BLaER1 treated with 17β-estradiol and CSF1 and Interleukin-3, amounts not matched to agents 10 nM and 100 nM (cell line): ENCODE results near the gene UROS.

Experiments used
- H3K27ac ChIP-seq, 11 experiments: shearing (Covaris generic); formaldehyde crosslinking; 2 replicates each; pipeline ENCODE4 v1.8.1; 2022
- H3K27me3 ChIP-seq, 11 experiments: shearing (Covaris generic); formaldehyde crosslinking; 2 replicates each; pipeline ENCODE4 v1.8.1; 2022
- H3K36me3 ChIP-seq, 11 experiments: shearing (Covaris generic); formaldehyde crosslinking; 2 replicates each; pipeline ENCODE4 v1.8.1; 2022
- H3K4me1 ChIP-seq, 10 experiments: shearing (Covaris generic); formaldehyde crosslinking; 2 replicates each; pipeline ENCODE4 v1.8.1; 2022
- H3K4me2 ChIP-seq, 11 experiments: shearing (Covaris generic); formaldehyde crosslinking; 2 replicates each; pipeline ENCODE4 v1.8.1; 2022
- H3K4me3 ChIP-seq, 10 experiments: shearing (Covaris generic); formaldehyde crosslinking; 2 replicates each; pipeline ENCODE4 v1.8.1; 2022
- H3K9ac ChIP-seq, 11 experiments: shearing (Covaris generic); formaldehyde crosslinking; 2 replicates each; pipeline ENCODE4 v1.8.1; 2022
- H3K9me3 ChIP-seq, 11 experiments: shearing (Covaris generic); formaldehyde crosslinking; replicated peaks in 1 of 11; 2 replicates each; pipeline ENCODE4 v1.8.1; 2022
- H4K20me1 ChIP-seq, 11 experiments: shearing (Covaris generic); formaldehyde crosslinking; 2 replicates each; pipeline ENCODE4 v1.8.1; 2022
- Cebpa-rat ChIP-seq, 11 experiments: shearing (Covaris generic); IDR thresholded peaks; 2 replicates each; pipeline ENCODE4 v1.8.1; 2022

The UROS gene

DNA sequence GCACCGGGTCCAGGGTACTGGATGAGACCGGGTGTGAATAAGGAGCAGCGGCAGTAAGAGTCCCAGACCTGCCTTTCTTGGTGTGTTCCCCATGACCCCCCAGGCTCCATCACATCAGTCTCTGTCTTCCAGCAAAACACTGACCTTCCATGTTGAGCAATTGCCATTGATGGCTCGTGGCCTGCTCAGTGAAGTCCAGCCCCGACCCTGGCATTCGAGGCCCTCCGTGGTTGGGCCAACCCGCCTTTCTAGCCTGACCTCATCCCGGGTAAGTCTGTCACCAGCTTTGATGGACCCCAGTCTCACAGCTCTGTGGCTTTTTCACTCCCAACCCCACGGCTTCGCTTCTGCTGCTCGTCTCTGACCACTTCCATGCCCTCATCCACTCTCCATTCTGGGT is 53.9 kb downstream of the UROS start:
- TF ChIP-seq Cebpa-rat (IDR thresholded peaks at IDR 0.05) = no peak
- Histone ChIP-seq H3K4me2 (no peak overlapping the region), H3K36me3 (peaks cover 26 to 50% (median 43%) of the 10 kb centered on the region in 11 experiments), H3K9ac (no peak overlapping the region), H3K4me1 (no peaks in the 10 kb centered on the region), H3K9me3 (no peaks in the 10 kb centered on the region), H3K4me3 (no peak overlapping the region), H4K20me1 (no peaks in the 10 kb centered on the region; a peak in 1 of 22 replicates), H3K27me3 (no peaks in the 10 kb centered on the region), H3K27ac (no peak overlapping the region)

DNA sequence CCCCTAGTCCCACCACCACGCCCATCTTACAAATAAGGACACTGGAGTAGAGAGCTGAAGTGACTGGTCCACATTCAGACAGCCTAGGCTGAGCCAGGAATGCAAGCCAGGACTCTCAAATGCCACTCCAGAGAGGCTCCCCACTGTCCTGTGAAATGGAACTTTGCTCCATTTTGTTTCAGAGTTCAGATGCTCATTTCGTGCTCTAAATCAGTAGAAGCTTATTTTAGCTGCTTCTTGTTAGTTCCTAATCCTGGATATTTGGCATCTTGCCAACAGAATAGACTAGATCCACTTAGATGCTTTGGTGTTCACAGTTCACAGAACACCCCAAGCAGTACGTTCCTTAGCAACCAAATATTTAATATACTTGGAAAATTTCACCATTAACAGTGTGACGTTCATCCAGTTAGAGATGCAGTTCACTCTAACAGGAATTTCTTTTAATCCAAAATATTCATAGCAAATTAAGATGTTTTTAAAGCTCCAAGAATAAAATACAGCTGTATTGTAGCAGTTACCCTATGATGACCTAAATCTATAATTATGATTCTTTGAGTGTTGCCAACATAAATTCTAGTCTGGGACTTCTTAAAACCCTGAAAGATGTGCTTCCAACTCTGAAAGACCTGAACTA is 54.7 kb downstream of the UROS start:
- H4K20me1 ChIP-seq = no peaks in the 10 kb centered on the region; a peak in 1 of 22 replicates
- H3K4me2 ChIP-seq = no peak overlapping the region
- H3K27me3 ChIP-seq = no peaks in the 10 kb centered on the region
- no peak for TF ChIP-seq Cebpa-rat (IDR thresholded peaks at IDR 0.05)
- H3K9ac ChIP-seq = no peak overlapping the region
- H3K4me3 ChIP-seq = no peak overlapping the region
- no peaks in the 10 kb centered on the region for H3K9me3 ChIP-seq
- no peaks in the 10 kb centered on the region for H3K4me1 ChIP-seq
- H3K27ac ChIP-seq = no peak overlapping the region
- peaks cover 35 to 59% (median 51%) of the 10 kb centered on the region in 11 experiments for H3K36me3 ChIP-seq

DNA sequence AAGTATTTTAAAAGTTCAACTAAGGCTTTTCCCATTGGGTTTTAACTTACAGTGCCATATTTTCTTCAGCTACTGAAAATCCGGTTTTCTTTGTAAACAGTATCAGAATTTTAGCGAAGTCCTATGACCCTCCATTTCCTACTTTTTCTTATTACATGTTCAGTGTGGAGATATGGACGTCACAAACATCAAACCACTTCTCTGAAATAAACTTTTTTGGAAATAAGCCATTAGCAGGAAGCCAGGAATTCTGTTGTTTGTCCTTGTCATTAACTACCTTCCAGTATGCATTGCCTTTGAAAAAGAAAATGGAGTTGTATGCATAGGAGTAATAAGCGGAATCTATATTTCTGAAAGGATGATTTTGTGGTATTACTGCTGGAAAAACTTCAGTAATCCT is 56.5 kb downstream of the UROS start:
- Histone ChIP-seq H3K4me2 (no peak overlapping the region), H4K20me1 (no peaks in the 10 kb centered on the region; a peak in 2 of 22 replicates), H3K36me3 (peaks cover 53 to 77% (median 69%) of the 10 kb centered on the region in 11 experiments), H3K4me3 (no peak overlapping the region), H3K27ac (no peak overlapping the region), H3K27me3 (no peaks in the 10 kb centered on the region), H3K9ac (no peak overlapping the region), H3K9me3 (no peaks in the 10 kb centered on the region), H3K4me1 (no peaks in the 10 kb centered on the region)
- no peak for TF ChIP-seq Cebpa-rat (IDR thresholded peaks at IDR 0.05)

GRCh38 chr10:125765835-125766234 is 57.2 kb downstream of the UROS start:
- H3K4me2 ChIP-seq = no peak overlapping the region
- no peaks in the 10 kb centered on the region for H3K4me1 ChIP-seq
- no peaks in the 10 kb centered on the region for H3K9me3 ChIP-seq
- no peak overlapping the region for H3K27ac ChIP-seq
- H3K27me3 ChIP-seq = no peaks in the 10 kb centered on the region
- no peak overlapping the region for H3K4me3 ChIP-seq
- peaks cover 60 to 84% (median 76%) of the 10 kb centered on the region in 11 experiments for H3K36me3 ChIP-seq
- H4K20me1 ChIP-seq = no peaks in the 10 kb centered on the region; a peak in 2 of 22 replicates
- TF ChIP-seq Cebpa-rat (IDR thresholded peaks at IDR 0.05) = no peak
- H3K9ac ChIP-seq = no peak overlapping the region

DNA sequence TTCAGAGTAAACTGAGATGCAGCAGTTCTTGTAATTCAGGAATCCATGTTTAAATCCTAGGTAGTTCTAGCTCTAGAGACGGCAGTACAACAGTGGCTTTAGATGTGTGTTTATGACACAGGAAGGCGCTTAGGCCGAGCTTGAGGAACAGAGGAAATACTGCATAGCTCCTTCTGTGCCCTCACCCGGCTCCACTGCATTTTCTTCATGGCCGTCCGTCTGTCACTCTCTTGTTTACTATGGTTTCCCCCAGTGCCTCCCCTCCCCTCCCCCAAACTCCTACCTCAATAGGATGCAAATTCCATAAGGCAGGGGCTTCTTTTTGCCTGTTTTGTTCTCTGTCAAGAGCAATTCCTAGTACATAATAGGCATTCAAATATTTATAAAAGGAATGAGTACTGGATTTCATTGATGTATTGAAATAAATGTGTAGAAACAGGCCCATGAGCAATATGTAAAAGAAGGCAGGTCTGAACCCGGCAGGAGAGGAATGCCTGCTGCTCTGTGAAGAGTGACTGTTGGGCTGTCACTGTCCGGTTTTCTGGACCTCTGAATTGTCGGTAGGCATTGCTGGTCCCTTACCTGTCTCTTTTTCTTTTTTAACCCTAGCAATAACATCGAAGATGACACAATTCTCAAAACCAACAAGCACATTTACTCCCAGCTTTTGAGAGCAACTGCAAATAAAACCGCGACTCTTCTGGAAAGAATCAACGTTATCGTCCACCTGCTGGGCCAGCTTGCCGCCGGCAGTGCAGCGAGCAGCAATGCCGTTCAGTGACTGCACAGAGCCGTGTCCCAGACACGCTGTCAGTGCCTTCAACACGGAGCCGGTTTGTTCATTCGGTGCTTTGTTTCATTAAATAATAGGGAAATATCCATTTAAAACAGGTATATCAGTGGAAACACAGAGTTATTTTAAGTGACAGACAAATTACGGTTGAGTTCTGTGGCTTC is 60.1 kb downstream of the UROS start:
- Histone ChIP-seq H4K20me1 (peaks cover 0 to 8% (median 0%) of the 10 kb centered on the region in 11 experiments; a peak in 3 of 22 replicates), H3K9ac (no peak overlapping the region), H3K36me3 (peaks cover 83 to 98% (median 94%) of the 10 kb centered on the region in 11 experiments), H3K4me1 (no peaks in the 10 kb centered on the region), H3K4me2 (no peak overlapping the region), H3K27ac (no peak overlapping the region), H3K27me3 (no peaks in the 10 kb centered on the region), H3K9me3 (no peaks in the 10 kb centered on the region), H3K4me3 (no peak overlapping the region)
- no peak for TF ChIP-seq Cebpa-rat (IDR thresholded peaks at IDR 0.05)

DNA sequence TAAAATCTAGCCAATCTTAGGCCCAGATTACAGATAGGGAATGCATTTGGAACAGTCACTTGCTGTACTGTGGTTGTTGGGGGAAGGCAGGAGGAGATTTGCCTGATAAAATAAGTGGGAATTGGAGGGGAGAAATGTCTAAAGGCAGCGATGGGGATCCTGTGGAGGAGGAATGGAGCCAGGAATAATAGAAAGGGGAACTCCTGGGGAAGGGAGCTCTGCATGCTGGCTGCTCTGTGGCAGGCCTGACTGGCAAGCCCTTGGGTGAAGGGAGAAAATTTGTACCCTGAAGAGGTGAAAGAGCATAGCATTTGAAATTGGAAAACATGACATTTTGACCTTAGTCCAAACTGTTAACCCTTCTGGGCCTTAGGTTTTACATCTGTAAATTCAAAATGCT is 61.1 kb downstream of the UROS start:
- Histone ChIP-seq H3K27me3 (no peaks in the 10 kb centered on the region), H3K9me3 (no peaks in the 10 kb centered on the region), H3K36me3 (peaks cover 93 to 99% (median 98%) of the 10 kb centered on the region in 11 experiments), H3K4me1 (no peaks in the 10 kb centered on the region), H3K27ac (no peak overlapping the region), H3K4me2 (no peak overlapping the region), H3K9ac (no peak overlapping the region), H3K4me3 (no peak overlapping the region), H4K20me1 (peaks cover 0 to 10% (median 0%) of the 10 kb centered on the region in 11 experiments; a peak in 4 of 22 replicates)
- no peak for TF ChIP-seq Cebpa-rat (IDR thresholded peaks at IDR 0.05)

DNA sequence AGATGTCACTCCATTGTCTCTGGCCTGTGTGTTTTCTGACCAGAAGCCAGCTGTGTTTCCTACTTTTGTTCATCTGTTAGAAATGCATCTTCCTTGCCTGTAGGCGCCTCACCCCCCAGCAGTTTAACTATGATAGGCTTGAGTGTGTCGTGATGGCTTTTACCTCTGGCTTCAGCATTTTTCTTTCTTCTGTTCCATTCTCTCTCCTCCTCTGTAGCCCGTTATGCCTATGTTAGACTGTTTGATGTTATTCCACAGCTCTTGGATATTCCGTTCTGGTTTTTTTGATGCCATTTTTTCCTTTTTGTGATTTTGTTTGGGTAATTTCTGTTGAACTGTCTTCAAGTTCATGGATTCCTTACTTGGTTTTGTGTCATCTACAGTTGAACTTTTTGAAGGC is 65.3 kb downstream of the UROS start:
- no peak for TF ChIP-seq Cebpa-rat (IDR thresholded peaks at IDR 0.05)
- H4K20me1 ChIP-seq = peaks cover 0 to 17% (median 0%) of the 10 kb centered on the region in 11 experiments; a peak in 6 of 22 replicates
- peaks cover 94 to 100% (median 98%) of the 10 kb centered on the region in 11 experiments for H3K36me3 ChIP-seq

GRCh38 chr10:125756853-125757487 is 66.1 kb downstream of the UROS start:
- H3K9ac ChIP-seq = no peak overlapping the region
- TF ChIP-seq Cebpa-rat (IDR thresholded peaks at IDR 0.05) = no peak
- no peak overlapping the region for H3K4me3 ChIP-seq
- H3K4me2 ChIP-seq = no peak overlapping the region
- H3K36me3 ChIP-seq = peaks cover 93 to 100% (median 98%) of the 10 kb centered on the region in 11 experiments
- no peak overlapping the region for H3K27ac ChIP-seq
- H3K9me3 ChIP-seq = no peaks in the 10 kb centered on the region
- H4K20me1 ChIP-seq = peaks cover 0 to 17% (median 0%) of the 10 kb centered on the region in 11 experiments; a peak in 6 of 22 replicates
- H3K27me3 ChIP-seq = no peaks in the 10 kb centered on the region
- no peaks in the 10 kb centered on the region for H3K4me1 ChIP-seq

More for the DNA sequence above, 65.3 kb downstream of the UROS start:
- no peaks in the 10 kb centered on the region for H3K4me1 ChIP-seq
- H3K9ac ChIP-seq = no peak overlapping the region
- no peak overlapping the region for H3K4me3 ChIP-seq
- H3K4me2 ChIP-seq = no peak overlapping the region
- no peaks in the 10 kb centered on the region for H3K9me3 ChIP-seq
- H3K27me3 ChIP-seq = no peaks in the 10 kb centered on the region
- H3K27ac ChIP-seq = no peak overlapping the region

DNA sequence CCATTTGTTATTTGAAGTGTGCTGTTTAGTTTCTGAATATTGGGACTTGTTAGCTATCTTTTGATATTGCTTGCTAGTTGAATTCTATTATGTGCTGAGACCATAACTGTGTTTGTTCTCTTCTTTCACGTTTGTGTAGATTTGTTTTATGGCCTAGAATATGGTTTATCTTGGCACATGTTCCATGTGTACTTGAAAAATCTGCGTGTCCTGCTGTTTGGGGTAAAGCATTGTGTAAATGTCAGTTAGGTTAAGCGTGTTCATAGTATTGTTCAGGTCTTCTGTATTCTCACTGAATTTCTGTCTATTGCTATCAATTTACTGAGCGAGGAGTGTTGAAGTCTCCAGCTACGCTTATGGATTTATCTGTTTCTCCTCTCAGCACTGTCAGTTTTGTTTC is 66.9 kb downstream of the UROS start:
- TF ChIP-seq Cebpa-rat (IDR thresholded peaks at IDR 0.05) = no peak
- H3K4me2 ChIP-seq = no peak overlapping the region
- H4K20me1 ChIP-seq = peaks cover 0 to 17% (median 0%) of the 10 kb centered on the region in 11 experiments; a peak in 6 of 22 replicates
- no peak overlapping the region for H3K4me3 ChIP-seq
- H3K36me3 ChIP-seq = peaks cover 93 to 100% (median 98%) of the 10 kb centered on the region in 11 experiments
- H3K9me3 ChIP-seq = no peaks in the 10 kb centered on the region
- H3K9ac ChIP-seq = no peak overlapping the region
- no peaks in the 10 kb centered on the region for H3K4me1 ChIP-seq
- H3K27me3 ChIP-seq = no peaks in the 10 kb centered on the region
- no peak overlapping the region for H3K27ac ChIP-seq
